Keratinocyte (primary cell): ENCODE results near the gene TCFL5. TPM values are rescaled to one million over a fixed set of nuclear protein-coding genes. Genes with fewer than 3 reads are reported as not detected.

Experiments used
- DNase-seq: peaks from one replicate; pipeline ENCODE4 v3.0.0-alpha.2; 2011; ENCODE audit warnings: low read depth, missing footprints, low spot score
- FAIRE-seq: peaks from 2 replicates; lab custom pipeline; 2011; peaks lifted over from hg19 to GRCh38; lab: Jason Lieb, UNC
- H2AFZ ChIP-seq: 2 replicates; pipeline ENCODE4 v1.6.0; 2012; ENCODE audit warnings: low read length, control low read depth, inconsistent platforms; ENCODE audit not compliant: control insufficient read depth
- H3K27ac ChIP-seq: 2 replicates; pipeline ENCODE4 v1.5.1; 2011; ENCODE audit warnings: low read length; ENCODE audit not compliant: control insufficient read depth, insufficient read depth
- H3K27me3 ChIP-seq: 3 replicates; pipeline ENCODE4 v1.6.0; 2011; ENCODE audit warnings: low read length; ENCODE audit not compliant: control insufficient read depth, insufficient read depth; ENCODE audit errors: extremely low read depth
- H3K36me3 ChIP-seq, 2 experiments: 2 replicates in 1 of 2; 3 replicates in 1 of 2; pipeline ENCODE4 v1.5.1; 2011; ENCODE audit warnings: low read length in 2 of 2, mild to moderate bottlenecking in 1 of 2; ENCODE audit not compliant: control insufficient read depth in 2 of 2, insufficient read depth in 2 of 2; ENCODE audit errors: extremely low read depth in 1 of 2
- H3K4me1 ChIP-seq: 3 replicates; pipeline ENCODE4 v1.5.1; 2011; ENCODE audit warnings: low read length; ENCODE audit not compliant: control insufficient read depth, insufficient read depth; ENCODE audit errors: extremely low read depth
- H3K4me2 ChIP-seq: 3 replicates; pipeline ENCODE4 v1.6.0; 2011; ENCODE audit warnings: low read depth, low read length; ENCODE audit not compliant: control insufficient read depth, insufficient read depth; ENCODE audit errors: extremely low read depth
- H3K4me3 ChIP-seq, 3 experiments: fragments of 200-600 bp in 1 of 3; sonication (generic) in 1 of 3; 2 replicates in 2 of 3; 3 replicates in 1 of 3; pipeline ENCODE4 v1.5.1; 2011 to 2016; ENCODE audit warnings: low read length in 3 of 3, mild to moderate bottlenecking in 3 of 3, control low read depth in 2 of 3, inconsistent platforms in 1 of 3, low read depth in 1 of 3, mixed read lengths in 1 of 3, mixed run types in 1 of 3, moderate library complexity in 1 of 3; ENCODE audit not compliant: control insufficient read depth in 2 of 3, insufficient read depth in 2 of 3; ENCODE audit errors: extremely low read depth in 1 of 3
- H3K79me2 ChIP-seq: 2 replicates; pipeline ENCODE4 v1.6.0; 2012; ENCODE audit warnings: low read length; ENCODE audit not compliant: control insufficient read depth, insufficient read depth
- H3K9ac ChIP-seq: 3 replicates; pipeline ENCODE4 v1.6.0; 2011; ENCODE audit warnings: low read length; ENCODE audit not compliant: control insufficient read depth, insufficient read depth; ENCODE audit errors: extremely low read depth
- H3K9me1 ChIP-seq: 3 replicates; pipeline ENCODE4 v1.6.0; 2011; ENCODE audit warnings: low read length; ENCODE audit not compliant: control insufficient read depth, insufficient read depth; ENCODE audit errors: extremely low read depth
- H3K9me3 ChIP-seq: 2 replicates; pipeline ENCODE4 v1.5.1; 2012; ENCODE audit warnings: low read depth, low read length; ENCODE audit not compliant: control insufficient read depth
- H4K20me1 ChIP-seq: 3 replicates; pipeline ENCODE4 v1.6.0; 2011; ENCODE audit warnings: low read length; ENCODE audit not compliant: control insufficient read depth, insufficient read depth; ENCODE audit errors: extremely low read depth
- CTCF ChIP-seq, 3 experiments: IDR thresholded peaks in 1 of 3; conservative IDR thresholded peaks in 1 of 3; optimal IDR thresholded peaks in 1 of 3; 2 replicates in 2 of 3; 3 replicates in 1 of 3; pipeline versions ENCODE3 to v1.5.1; 2011; ENCODE audit warnings: low read length in 3 of 3, mild to moderate bottlenecking in 3 of 3, moderate library complexity in 2 of 3, control low read depth in 1 of 3, inconsistent platforms in 1 of 3; ENCODE audit not compliant: insufficient read depth in 2 of 3; ENCODE audit errors: extremely low read depth in 1 of 3
- EZH2 ChIP-seq: IDR thresholded peaks from one replicate; pipeline ENCODE4 v1.6.1; 2012; ENCODE audit warnings: inconsistent platforms, mild to moderate bottlenecking, low read length, moderate library complexity
- dilution Hi-C: fragments of 300-500 bp; cut with MboI; formaldehyde crosslinking; loops from one replicate; pipeline ENCODE4 v1.7.0; 2020; ENCODE audit warnings: low sequenced_read_pairs; ENCODE audit not compliant: extremely low pct_ligation_motif_present
- polyA plus RNA-seq, 5 experiments: library from polyadenylated mRNA; depleted of rRNA in 3 of 5; stranded (reverse) in 3 of 5; stranded (forward) in 1 of 5; unstranded in 1 of 5; fragments of >200 nt; gene quantifications; 1 replicate in 1 of 5; 2 replicates in 3 of 5; 3 replicates in 1 of 5; pipeline versions ENCODE4 v1.2.1 to v1.2.3, GENCODE V29; 2011 to 2012; ENCODE audit warnings: missing spikeins in 2 of 5, low read depth in 1 of 5, low replicate concordance in 1 of 5

TCFL5 gene
- polyA plus RNA-seq, 1 donor (not counting 4 experiments of a cell fraction or from before 2014, with no cell fraction given), result 14.6 TPM

- H3K9me1 ChIP-seq, result no peaks in the 10 kb centered on the region
- peak overlapping the region; percentile 50 for H2AFZ ChIP-seq
- H3K27ac ChIP-seq, result no peak overlapping the region
- no peak overlapping the region for H3K9ac ChIP-seq
- no peaks in the 10 kb centered on the region for H3K27me3 ChIP-seq
- no peaks in the 10 kb centered on the region for H3K36me3 ChIP-seq
- TF ChIP-seq EZH2, result no peak
- TF ChIP-seq CTCF (optimal IDR thresholded peaks at IDR 0.05 in 1 of 3, IDR thresholded peaks at IDR 0.05 in 1 of 3, conservative IDR thresholded peaks at IDR 0.05 in 1 of 3; ENCODE audit: extremely low read depth in 1 of 3, insufficient read depth in 2 of 3, low read length in 3 of 3), result no peak
- FAIRE-seq (peak; percentile 67), DNase-seq (no peak)
- H3K4me2 ChIP-seq, result peak overlapping the region; percentile 29
- H3K79me2 ChIP-seq, result no peaks in the 10 kb centered on the region
- peaks cover 40% of the 10 kb centered on the region for H3K4me1 ChIP-seq
- no peaks in the 10 kb centered on the region for H4K20me1 ChIP-seq
- H3K4me3 ChIP-seq, result no peak overlapping the region
- no peaks in the 10 kb centered on the region for H3K9me3 ChIP-seq
- dilution Hi-C loops, result no loop called here
These were observed 29.3 kb downstream of the TCFL5 start for GRCh38 chr20:62832212-62832922.

GRCh38 chr20:62831854-62832211 is 29.8 kb downstream of the TCFL5 start:
- H3K9ac ChIP-seq, result no peak overlapping the region
- dilution Hi-C loops, result no loop called here
- H3K27ac ChIP-seq, result no peak overlapping the region
- H2AFZ ChIP-seq, result peak overlapping the region; percentile 50
- H3K9me1 ChIP-seq, result no peaks in the 10 kb centered on the region
- no peaks in the 10 kb centered on the region for H4K20me1 ChIP-seq
- no peaks in the 10 kb centered on the region for H3K27me3 ChIP-seq
- TF ChIP-seq CTCF (optimal IDR thresholded peaks at IDR 0.05 in 1 of 3, IDR thresholded peaks at IDR 0.05 in 1 of 3, conservative IDR thresholded peaks at IDR 0.05 in 1 of 3; ENCODE audit: extremely low read depth in 1 of 3, insufficient read depth in 2 of 3, low read length in 3 of 3) (no peak), EZH2 (no peak)
- H3K79me2 ChIP-seq, result no peaks in the 10 kb centered on the region
- H3K9me3 ChIP-seq, result no peaks in the 10 kb centered on the region
- FAIRE-seq (no peak), DNase-seq (no peak)
- peak overlapping the region in 1 of 3 experiments; percentile 2 for H3K4me3 ChIP-seq
- peaks cover 36% of the 10 kb centered on the region for H3K4me1 ChIP-seq
- no peaks in the 10 kb centered on the region for H3K36me3 ChIP-seq
- H3K4me2 ChIP-seq, result peak overlapping the region; percentile 29
